CD4-positive, alpha-beta T cell treated with Interferon gamma for 1 hour (primary cell): ENCODE measurements around the gene CARD19.
"Not testable (repeated sequence)": the region's sequence is repeated elsewhere in the genome, so short reads cannot be mapped to it uniquely, and the experiment has no call there.

Experiments used
- DNase-seq: peaks from one replicate; pipeline ENCODE4 v3.0.0-alpha.2; 2020

Gene CARD19

GRCh38 chr9:93089024-93089423 is 7.0 kb upstream of the CARD19 start:
- DNase-seq: no peak

- no peak for DNase-seq
Observed at GRCh38 chr9:93089481-93089991, 6.5 kb upstream of the CARD19 start.

GRCh38 chr9:93090091-93090655 is 5.8 kb upstream of the CARD19 start:
- no peak for DNase-seq

- no peak for DNase-seq
Observed at GRCh38 chr9:93091056-93091452, 5.0 kb upstream of the CARD19 start.

- DNase-seq: no peak
Observed at GRCh38 chr9:93091453-93092081, 4.5 kb upstream of the CARD19 start.

- DNase-seq: no peak
Observed at GRCh38 chr9:93092251-93092991, 3.6 kb upstream of the CARD19 start.

GRCh38 chr9:93093127-93093876 is 2.7 kb upstream of the CARD19 start:
- DNase-seq: no peak

GRCh38 chr9:93093877-93094657 is 1.9 kb upstream of the CARD19 start:
- no peak for DNase-seq

GRCh38 chr9:93094658-93095204 is 1.3 kb upstream of the CARD19 start:
- peak; percentile 54 for DNase-seq

- DNase-seq: peak; percentile 99
Observed at GRCh38 chr9:93095205-93096130, 549 bp upstream of the CARD19 start.

- DNase-seq: no peak
Observed at GRCh38 chr9:93096811-93097382, 880 bp downstream of the CARD19 start.

GRCh38 chr9:93097511-93098201 is 1.6 kb downstream of the CARD19 start:
- no peak for DNase-seq

GRCh38 chr9:93098236-93098946 is 2.4 kb downstream of the CARD19 start:
- peak; percentile 81 for DNase-seq

- no peak for DNase-seq
Observed at GRCh38 chr9:93099551-93100275, 3.7 kb downstream of the CARD19 start.

- no peak for DNase-seq
Observed at GRCh38 chr9:93100276-93100636, 4.2 kb downstream of the CARD19 start.

- not testable (repeated sequence) for DNase-seq
Observed at GRCh38 chr9:93101086-93101485, 5.1 kb downstream of the CARD19 start.

GRCh38 chr9:93105620-93106019 is 9.6 kb downstream of the CARD19 start:
- DNase-seq: no peak

GRCh38 chr9:93107151-93107824 is 11.3 kb downstream of the CARD19 start:
- DNase-seq: no peak
